GM23338 (cell line): ENCODE results near the gene ZFP64. TPM values are rescaled to one million over a fixed set of nuclear protein-coding genes. Genes with fewer than 3 reads are reported as not detected.

Source experiments
- ATAC-seq: fragments of 200-7000 bp; cut with Tn5 transposase; 3 replicates; pipeline ENCODE4 v1.9.1; 2020
- DNase-seq: peaks from one replicate; pipeline ENCODE4 v3.0.0-alpha.2; 2015; ENCODE audit warnings: low spot score
- H2AFZ ChIP-seq: fragments of 200-600 bp; sonication (generic); 2 replicates; pipeline ENCODE4 v1.8.0; 2016; ENCODE audit warnings: antibody characterized with exemption, mild to moderate bottlenecking, moderate library complexity
- H3F3A ChIP-seq: fragments of 200-600 bp; sonication (generic); replicated peaks from 2 replicates; pipeline ENCODE4 v1.8.0; 2017; ENCODE audit warnings: antibody characterized with exemption, mixed run types, low read depth
- H3K27ac ChIP-seq: fragments of 200-600 bp; sonication (generic); 2 replicates; pipeline ENCODE4 v1.6.1; 2016; ENCODE audit warnings: low read depth
- H3K27me3 ChIP-seq: fragments of 200-600 bp; sonication (generic); 2 replicates; pipeline ENCODE4 v1.8.0; 2016; ENCODE audit warnings: mild to moderate bottlenecking, mixed run types, moderate library complexity; ENCODE audit not compliant: insufficient read depth
- H3K36me3 ChIP-seq: fragments of 200-600 bp; sonication (generic); 2 replicates; pipeline ENCODE4 v1.8.0; 2016; ENCODE audit warnings: mild to moderate bottlenecking; ENCODE audit not compliant: insufficient read depth
- H3K4me1 ChIP-seq: fragments of 200-600 bp; sonication (generic); 2 replicates; pipeline ENCODE4 v1.8.0; 2016; ENCODE audit warnings: mild to moderate bottlenecking, moderate library complexity; ENCODE audit not compliant: insufficient read depth
- H3K4me2 ChIP-seq: fragments of 200-600 bp; sonication (generic); 2 replicates; pipeline ENCODE4 v1.7.1; 2017; ENCODE audit warnings: mixed run types
- H3K4me3 ChIP-seq: fragments of 200-600 bp; sonication (generic); 2 replicates; pipeline ENCODE4 v1.6.1; 2016; ENCODE audit warnings: mixed run types
- H3K79me2 ChIP-seq: fragments of 200-600 bp; sonication (generic); replicated peaks from 2 replicates; pipeline ENCODE4 v1.8.0; 2017; ENCODE audit warnings: mild to moderate bottlenecking; ENCODE audit not compliant: insufficient read depth
- H3K9me2 ChIP-seq: fragments of 200-600 bp; sonication (generic); 2 replicates; pipeline ENCODE4 v1.8.0; 2017; ENCODE audit not compliant: insufficient read depth
- H4K20me1 ChIP-seq: fragments of 200-600 bp; sonication (generic); replicated peaks from 2 replicates; pipeline ENCODE4 v1.8.0; 2017; ENCODE audit warnings: mild to moderate bottlenecking; ENCODE audit not compliant: insufficient read depth
- H3K27ac Mint-ChIP-seq: 2 replicates; pipeline ENCODE4 v1.8.0; 2020; ENCODE audit warnings: inconsistent platforms, mild to moderate bottlenecking, moderate library complexity, mixed read lengths
- H3K27me3 Mint-ChIP-seq: 3 replicates; pipeline ENCODE4 v1.8.0; 2022; ENCODE audit warnings: low read depth, mild to moderate bottlenecking, moderate library complexity, mixed read lengths, inconsistent platforms; ENCODE audit not compliant: insufficient read depth, poor library complexity
- H3K36me3 Mint-ChIP-seq: 3 replicates; pipeline ENCODE4 v1.8.0; 2021; ENCODE audit warnings: low read depth, mild to moderate bottlenecking, inconsistent platforms, moderate library complexity, mixed read lengths
- H3K4me1 Mint-ChIP-seq: 3 replicates; pipeline ENCODE4 v1.8.0; 2020; ENCODE audit warnings: mild to moderate bottlenecking, inconsistent platforms, mixed read lengths
- H3K4me3 Mint-ChIP-seq: 3 replicates; pipeline ENCODE4 v1.8.0; 2021; ENCODE audit warnings: moderate library complexity, mild to moderate bottlenecking, inconsistent platforms, mixed read lengths
- H3K9me3 Mint-ChIP-seq: 3 replicates; pipeline ENCODE4 v1.8.0; 2020; ENCODE audit warnings: moderate library complexity, mild to moderate bottlenecking, inconsistent platforms, mixed read lengths
- CREB1 ChIP-seq: fragments of 250-450 bp; sonication (Bioruptor Pico); IDR thresholded peaks from 2 replicates; pipeline ENCODE4 v1.5.0; 2020; ENCODE audit warnings: low read depth, mild to moderate bottlenecking, moderate library complexity
- CTCF ChIP-seq, 2 experiments: fragments of 200-600 bp in 1 of 2; sonication (generic) in 1 of 2; conservative IDR thresholded peaks; 2 replicates each; pipeline versions ENCODE4 v1.5.1 to v1.6.1; 2016 to 2017; ENCODE audit warnings: antibody characterized with exemption in 2 of 2, low read depth in 2 of 2, mild to moderate bottlenecking in 2 of 2, moderate library complexity in 1 of 2
- ETS1 ChIP-seq: IDR thresholded peaks from 2 replicates; pipeline ENCODE4 v1.6.1; 2016; ENCODE audit warnings: antibody characterized with exemption
- EZH2 ChIP-seq: fragments of 200-600 bp; sonication (generic); IDR thresholded peaks from one replicate; pipeline ENCODE4 v1.8.0; 2017; ENCODE audit warnings: antibody characterized with exemption, mild to moderate bottlenecking, low read depth; ENCODE audit not compliant: unreplicated experiment
- NANOG ChIP-seq: IDR thresholded peaks from 2 replicates; pipeline ENCODE4 v1.6.1; 2016; ENCODE audit warnings: antibody characterized with exemption, borderline replicate concordance
- POLR2AphosphoS5 ChIP-seq: IDR thresholded peaks from 2 replicates; pipeline ENCODE4 v1.6.1; 2016; ENCODE audit warnings: antibody characterized with exemption, low read depth
- STAT1 ChIP-seq: IDR thresholded peaks from one replicate; pipeline ENCODE4 v1.6.1; 2016; ENCODE audit warnings: antibody characterized with exemption; ENCODE audit not compliant: unreplicated experiment
- ZNF114 ChIP-seq: fragments of 250-450 bp; sonication (Bioruptor Pico); IDR thresholded peaks from 2 replicates; pipeline ENCODE4 v1.5.0; 2020; ENCODE audit warnings: mild to moderate bottlenecking, moderate library complexity
- ZNF331 ChIP-seq: fragments of 250-450 bp; sonication (Bioruptor Pico); IDR thresholded peaks from 2 replicates; pipeline ENCODE4 v1.5.0; 2020; ENCODE audit warnings: low read depth, mild to moderate bottlenecking, moderate library complexity
- polyA plus RNA-seq: library from polyadenylated mRNA; unstranded; fragments of >200 nt; fragmentation: Nextera tagmentation; extraction: Ambion mirVana; gene quantifications from 2 replicates; pipeline ENCODE4 v1.2.1, GENCODE V29; 2016
- total RNA-seq: library from RNA; depleted of rRNA; stranded (reverse); fragments of >200 nt; shearing (Covaris generic); gene quantifications from 2 replicates; pipeline ENCODE4 v1.2.3, GENCODE V29; 2014
- TF ChIP-seq, protein P1 (sequence below): IDR thresholded peaks from one replicate; pipeline ENCODE4 v1.6.1; 2018; ENCODE audit warnings: antibody characterized with exemption; ENCODE audit not compliant: unreplicated experiment

The ZFP64 gene
- total and polyA plus RNA-seq, 2 experiments from 2014 or later, result 9.6 to 30.4 TPM

DNA sequence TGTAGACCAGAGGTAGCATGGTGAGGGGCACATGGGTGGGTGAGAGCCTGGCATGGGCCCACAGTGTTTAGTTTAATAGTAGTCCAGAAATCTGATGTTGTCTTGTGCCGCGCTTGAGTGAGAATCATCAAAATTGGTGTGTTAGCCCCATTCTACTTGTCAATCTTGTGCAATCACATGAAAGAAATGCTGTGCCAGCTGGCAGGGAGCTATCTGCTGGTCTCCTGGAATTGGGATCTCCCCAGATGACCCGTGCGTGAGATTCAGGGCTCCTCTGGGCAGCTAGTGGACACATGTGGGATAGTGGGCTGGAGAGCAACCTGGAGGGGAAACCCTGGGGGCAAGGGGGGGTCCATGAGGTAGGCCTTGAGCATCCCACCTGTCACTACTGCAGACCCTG, 43.5 kb upstream of the ZFP64 start:
- no peak for ATAC-seq
- H3K79me2 ChIP-seq, result no peaks in the 10 kb centered on the region
- H3K4me2 ChIP-seq, result no peak overlapping the region
- H3K9me2 ChIP-seq, result 0 out of 2 replicates have a peak, but pooled peaks cover 11% of the 10 kb centered on the region
- no peaks in the 10 kb centered on the region for H3K36me3 ChIP-seq
- Mint-ChIP-seq H3K36me3 (no peaks in the 10 kb centered on the region), H3K27ac (no peak overlapping the region), H3K4me1 (no peaks in the 10 kb centered on the region), H3K4me3 (no peak overlapping the region), H3K27me3 (no peaks in the 10 kb centered on the region), H3K9me3 (no peaks in the 10 kb centered on the region)
- H3F3A ChIP-seq, result no peaks in the 10 kb centered on the region
- no peak overlapping the region for H3K4me3 ChIP-seq
- no peak overlapping the region for H3K27ac ChIP-seq
- no peaks in the 10 kb centered on the region for H4K20me1 ChIP-seq
- H3K4me1 ChIP-seq, result no peaks in the 10 kb centered on the region
- no peak overlapping the region for H2AFZ ChIP-seq
- H3K27me3 ChIP-seq, result no peaks in the 10 kb centered on the region
- DNase-seq, result no peak
- no peak for TF ChIP-seq ETS1

DNA sequence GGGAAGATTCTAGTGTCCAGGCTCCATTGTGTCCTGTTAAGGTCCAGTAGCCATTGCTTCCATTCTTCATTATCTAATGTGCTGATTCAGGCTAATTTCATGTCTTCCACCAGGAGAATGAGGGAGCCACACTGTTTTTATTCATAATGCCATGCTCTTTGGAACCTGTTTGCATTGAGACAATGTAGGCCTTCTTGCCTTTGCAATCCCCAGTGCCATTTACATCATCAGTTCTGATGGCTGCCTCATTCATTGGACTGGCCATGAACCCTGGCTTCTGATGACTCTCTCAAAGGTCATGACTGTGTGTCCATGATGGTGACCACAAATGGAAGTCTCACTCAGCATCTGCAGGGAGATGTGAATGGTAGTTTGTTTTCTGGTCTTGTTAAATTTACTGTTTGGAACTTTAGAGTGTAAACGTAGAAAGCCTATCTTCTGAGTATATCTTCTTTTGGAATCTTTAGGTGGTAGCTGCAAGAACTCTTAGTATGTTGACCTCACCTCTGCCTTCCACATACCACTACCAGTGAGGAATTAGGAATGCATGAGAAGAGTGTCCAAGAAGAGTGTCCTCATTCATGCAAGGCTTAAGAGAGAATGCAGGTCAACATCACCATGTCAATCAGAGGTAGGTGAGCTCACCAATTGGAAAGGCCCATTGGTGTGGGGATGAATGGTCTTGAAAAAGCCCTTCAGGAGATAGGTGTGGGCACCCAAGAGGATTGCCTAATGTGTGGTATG, 42.9 kb upstream of the ZFP64 start:
- Histone ChIP-seq H4K20me1 (no peaks in the 10 kb centered on the region), H3K27me3 (no peaks in the 10 kb centered on the region), H3K36me3 (no peaks in the 10 kb centered on the region), H3K9me2 (0 out of 2 replicates have a peak, but pooled peaks cover 11% of the 10 kb centered on the region), H3F3A (no peaks in the 10 kb centered on the region), H3K27ac (no peak overlapping the region), H3K4me1 (no peaks in the 10 kb centered on the region), H3K4me3 (no peak overlapping the region), H3K79me2 (no peaks in the 10 kb centered on the region), H3K4me2 (no peak overlapping the region), H2AFZ (no peak overlapping the region)
- DNase-seq (no peak), ATAC-seq (no peak)
- Mint-ChIP-seq H3K27me3 (no peaks in the 10 kb centered on the region), H3K4me1 (no peaks in the 10 kb centered on the region), H3K27ac (no peak overlapping the region), H3K36me3 (no peaks in the 10 kb centered on the region), H3K9me3 (no peaks in the 10 kb centered on the region), H3K4me3 (no peak overlapping the region)
- TF ChIP-seq EZH2 (no peak), POLR2AphosphoS5 (no peak), CREB1 (CRISPR knock-in tag) (no peak), ZNF114 (CRISPR knock-in tag) (no peak), CTCF (conservative IDR thresholded peaks at IDR 0.05; ENCODE audit: low read depth in 2 of 2) (no peak), ETS1 (no peak), ZNF331 (CRISPR knock-in tag) (no peak), STAT1 (no peak), NANOG (no peak)
- TF ChIP-seq, protein P1, sequence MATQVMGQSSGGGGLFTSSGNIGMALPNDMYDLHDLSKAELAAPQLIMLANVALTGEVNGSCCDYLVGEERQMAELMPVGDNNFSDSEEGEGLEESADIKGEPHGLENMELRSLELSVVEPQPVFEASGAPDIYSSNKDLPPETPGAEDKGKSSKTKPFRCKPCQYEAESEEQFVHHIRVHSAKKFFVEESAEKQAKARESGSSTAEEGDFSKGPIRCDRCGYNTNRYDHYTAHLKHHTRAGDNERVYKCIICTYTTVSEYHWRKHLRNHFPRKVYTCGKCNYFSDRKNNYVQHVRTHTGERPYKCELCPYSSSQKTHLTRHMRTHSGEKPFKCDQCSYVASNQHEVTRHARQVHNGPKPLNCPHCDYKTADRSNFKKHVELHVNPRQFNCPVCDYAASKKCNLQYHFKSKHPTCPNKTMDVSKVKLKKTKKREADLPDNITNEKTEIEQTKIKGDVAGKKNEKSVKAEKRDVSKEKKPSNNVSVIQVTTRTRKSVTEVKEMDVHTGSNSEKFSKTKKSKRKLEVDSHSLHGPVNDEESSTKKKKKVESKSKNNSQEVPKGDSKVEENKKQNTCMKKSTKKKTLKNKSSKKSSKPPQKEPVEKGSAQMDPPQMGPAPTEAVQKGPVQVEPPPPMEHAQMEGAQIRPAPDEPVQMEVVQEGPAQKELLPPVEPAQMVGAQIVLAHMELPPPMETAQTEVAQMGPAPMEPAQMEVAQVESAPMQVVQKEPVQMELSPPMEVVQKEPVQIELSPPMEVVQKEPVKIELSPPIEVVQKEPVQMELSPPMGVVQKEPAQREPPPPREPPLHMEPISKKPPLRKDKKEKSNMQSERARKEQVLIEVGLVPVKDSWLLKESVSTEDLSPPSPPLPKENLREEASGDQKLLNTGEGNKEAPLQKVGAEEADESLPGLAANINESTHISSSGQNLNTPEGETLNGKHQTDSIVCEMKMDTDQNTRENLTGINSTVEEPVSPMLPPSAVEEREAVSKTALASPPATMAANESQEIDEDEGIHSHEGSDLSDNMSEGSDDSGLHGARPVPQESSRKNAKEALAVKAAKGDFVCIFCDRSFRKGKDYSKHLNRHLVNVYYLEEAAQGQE, result no peak
